GM19238 (cell line): ENCODE measurements around the gene TMEFF1.
A peak's percentile ranks its signal among the peaks of the same experiment; 100 is the strongest.

Experiments
- DNase-seq: peaks from one replicate; pipeline ENCODE4 v3.0.0; 2011; ENCODE audit warnings: low spot score; ENCODE audit not compliant: insufficient read length

TMEFF1 gene

DNA sequence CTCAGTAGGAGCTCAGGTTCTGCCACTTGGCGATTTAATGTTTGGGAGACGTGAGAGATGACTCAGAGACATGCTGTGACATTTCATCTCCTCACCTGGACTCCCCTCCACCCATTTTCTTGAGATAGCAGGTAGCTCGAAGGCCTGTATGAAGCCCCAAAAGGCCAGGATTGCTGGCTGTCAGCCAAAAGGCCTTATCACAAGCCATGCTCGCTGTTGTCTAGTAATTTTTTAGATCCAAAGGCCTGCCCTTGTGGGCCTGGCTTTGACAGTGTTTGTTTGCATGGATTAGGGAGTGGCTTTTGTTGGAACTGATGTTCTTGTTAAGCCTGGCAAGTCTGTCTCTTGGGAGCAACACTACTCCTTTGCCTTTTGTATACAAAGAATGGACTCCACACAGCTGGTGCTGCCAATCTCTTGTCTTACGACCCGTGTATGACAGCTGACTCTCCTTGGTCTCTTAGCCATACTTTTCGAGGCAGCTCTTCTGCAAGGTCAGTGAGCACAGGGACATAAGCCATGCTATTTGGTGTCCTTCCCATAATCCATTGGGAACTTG, 127.7 kb downstream of the TMEFF1 start:
- no peak for DNase-seq

- peak; percentile 10 for DNase-seq
These were observed 128.3 kb downstream of the TMEFF1 start for GRCh38 chr9:100601216-100601615.

GRCh38 chr9:100602342-100602801, 129.4 kb downstream of the TMEFF1 start:
- DNase-seq, result no peak

DNA sequence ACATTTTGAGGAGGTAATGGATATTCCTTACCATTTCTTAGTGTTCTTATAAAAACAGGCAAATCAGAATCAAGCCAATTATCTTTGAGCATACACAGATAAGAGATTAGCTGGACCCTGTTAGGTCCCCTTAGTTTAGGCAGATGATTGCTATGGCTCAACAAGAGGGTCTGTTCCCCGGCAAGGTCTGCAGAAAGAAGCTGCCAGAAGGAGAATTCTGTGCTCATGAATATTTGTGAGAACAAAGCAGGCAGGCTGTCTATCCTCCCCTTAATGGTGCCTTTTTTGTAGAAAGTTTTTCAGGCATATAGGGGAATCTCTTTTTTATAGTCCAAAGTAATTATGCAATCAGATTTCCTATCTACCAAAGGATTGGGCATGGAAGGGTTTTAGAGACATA, 132.5 kb downstream of the TMEFF1 start:
- DNase-seq, result no peak

DNA sequence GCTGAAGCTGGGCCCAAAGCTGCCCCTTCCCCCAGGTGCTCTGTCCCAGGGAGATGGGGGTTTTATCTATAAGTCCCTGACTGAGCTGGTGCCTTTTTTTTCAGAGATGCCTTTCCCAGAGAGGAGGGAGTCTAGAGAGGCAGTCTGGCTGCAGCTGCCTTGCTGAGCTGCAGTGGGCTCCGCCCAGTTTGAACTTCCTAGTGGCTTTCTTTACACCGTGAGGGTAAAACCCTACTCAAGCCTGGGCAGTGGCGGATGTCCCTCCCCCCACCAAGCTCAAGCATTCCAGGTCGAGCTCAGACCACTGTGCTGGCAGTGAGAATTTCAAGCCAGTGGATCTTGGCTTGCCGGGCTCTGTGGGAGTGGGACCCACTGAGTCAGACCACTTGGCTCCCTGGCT, 146.2 kb downstream of the TMEFF1 start:
- no peak for DNase-seq

- DNase-seq, result no peak
These were observed 146.7 kb downstream of the TMEFF1 start for GRCh38 chr9:100619665-100620064.

DNA sequence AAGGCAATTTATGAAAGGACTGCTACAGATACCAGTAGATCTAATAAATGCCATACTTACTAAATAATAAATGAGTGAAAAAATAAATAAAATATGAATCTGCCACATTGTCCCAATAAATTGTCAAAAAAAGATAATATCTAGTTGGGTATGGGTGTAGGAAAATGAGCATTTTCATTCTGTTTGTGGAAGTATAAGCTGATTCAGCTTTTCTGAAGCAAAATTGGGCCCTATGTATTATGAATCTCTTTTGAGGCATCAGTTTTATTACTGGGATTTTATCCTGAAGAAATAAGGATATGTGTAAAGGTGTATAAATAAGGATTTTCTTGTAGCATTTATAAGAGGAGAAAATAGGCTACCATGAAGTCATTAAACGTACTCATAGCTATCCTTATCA, 151.0 kb downstream of the TMEFF1 start:
- no peak for DNase-seq

- no peak for DNase-seq
These were observed 154.0 kb downstream of the TMEFF1 start for GRCh38 chr9:100626949-100627348.
